Dendritic cell treated with granulocyte-macrophage colony-stimulating factor and Interleukin-4, amounts not matched to agents 40 ng/mL and 50 ng/mL, for 4 days (primary cell): ENCODE results near the gene CFAP299.
A peak's percentile ranks its signal among the peaks of the same experiment; 100 is the strongest.
"Not testable (repeated sequence)": the region's sequence is repeated elsewhere in the genome, so short reads cannot be mapped to it uniquely, and the experiment has no call there.

Experiments used
- H3K27ac Mint-ChIP-seq: one replicate; pipeline ENCODE4 v1.8.0; 2022; ENCODE audit warnings: mild to moderate bottlenecking, mixed read lengths
- H3K27me3 Mint-ChIP-seq: one replicate; pipeline ENCODE4 v1.8.0; 2022; ENCODE audit warnings: mild to moderate bottlenecking, mixed read lengths
- H3K36me3 Mint-ChIP-seq: one replicate; pipeline ENCODE4 v1.8.0; 2022; ENCODE audit warnings: low read depth, mixed read lengths
- H3K4me1 Mint-ChIP-seq: one replicate; pipeline ENCODE4 v1.8.0; 2022; ENCODE audit warnings: low read depth, mixed read lengths
- H3K4me3 Mint-ChIP-seq: one replicate; pipeline ENCODE4 v1.8.0; 2022; ENCODE audit warnings: mild to moderate bottlenecking, moderate library complexity, mixed read lengths
- H3K9me3 Mint-ChIP-seq: one replicate; pipeline ENCODE4 v1.8.0; 2022; ENCODE audit warnings: mixed read lengths
- intact Hi-C: fragments of 100-400 bp; cut with micrococcal nuclease; formaldehyde crosslinking; loops from one replicate; pipeline ENCODE4 v1.15.0; 2022

The CFAP299 gene

GRCh38 chr4:80335554-80336358, at the start of gene CFAP299:
Gene CFAP299 (plus strand): TSS chr4:80335730.
- intact Hi-C loops: loop anchor here (5.0 to 10.0 kb wide), 2 partner anchors 111 to 1383 kb away; no protein-coding TSS in a partner anchor
- Mint-ChIP-seq H3K27ac (no peak within 1 kb of the TSS), H3K4me3 (peak within 1 kb of the TSS; percentile 87), H3K4me1 (peaks cover 13% of the 10 kb centered on the region), H3K36me3 (no peaks in the 10 kb centered on the region), H3K9me3 (no peaks in the 10 kb centered on the region), H3K27me3 (peaks cover 15% of the 10 kb centered on the region)

GRCh38 chr4:80286451-80286850, 49.1 kb upstream of the CFAP299 start:
- intact Hi-C loops: no loop called here

GRCh38 chr4:80290665-80291064, 44.9 kb upstream of the CFAP299 start:
- H3K36me3 Mint-ChIP-seq, H3K27me3 Mint-ChIP-seq, H3K4me1 Mint-ChIP-seq, H3K27ac Mint-ChIP-seq, intact Hi-C loops, H3K4me3 Mint-ChIP-seq, H3K9me3 Mint-ChIP-seq: not testable (repeated sequence)

More at GRCh38 chr4:80286451-80286850, 49.1 kb upstream of the CFAP299 start:
- no peaks in the 10 kb centered on the region for H3K9me3 Mint-ChIP-seq
- no peaks in the 10 kb centered on the region for H3K36me3 Mint-ChIP-seq
- H3K27me3 Mint-ChIP-seq: no peaks in the 10 kb centered on the region
- H3K4me3 Mint-ChIP-seq: no peak overlapping the region
- no peaks in the 10 kb centered on the region for H3K4me1 Mint-ChIP-seq
- H3K27ac Mint-ChIP-seq: no peak overlapping the region

GRCh38 chr4:80294206-80294605, 41.3 kb upstream of the CFAP299 start:
- Mint-ChIP-seq H3K27me3 (peaks cover 1% of the 10 kb centered on the region), H3K4me1 (no peaks in the 10 kb centered on the region), H3K4me3 (no peak overlapping the region), H3K9me3 (no peaks in the 10 kb centered on the region), H3K36me3 (no peaks in the 10 kb centered on the region), H3K27ac (no peak overlapping the region)
- intact Hi-C loops: no loop called here

GRCh38 chr4:80295336-80295735, 40.2 kb upstream of the CFAP299 start:
- Mint-ChIP-seq H3K9me3 (no peaks in the 10 kb centered on the region), H3K27me3 (peaks cover 1% of the 10 kb centered on the region), H3K4me1 (no peaks in the 10 kb centered on the region), H3K4me3 (no peak overlapping the region), H3K36me3 (no peaks in the 10 kb centered on the region), H3K27ac (no peak overlapping the region)
- intact Hi-C loops: no loop called here

- H3K36me3 Mint-ChIP-seq: no peaks in the 10 kb centered on the region
- intact Hi-C loops: no loop called here
- H3K27ac Mint-ChIP-seq: no peak overlapping the region
- peaks cover 1% of the 10 kb centered on the region for H3K27me3 Mint-ChIP-seq
- no peaks in the 10 kb centered on the region for H3K4me1 Mint-ChIP-seq
- H3K4me3 Mint-ChIP-seq: no peak overlapping the region
- H3K9me3 Mint-ChIP-seq: no peaks in the 10 kb centered on the region
Observed at GRCh38 chr4:80295826-80296225, 39.7 kb upstream of the CFAP299 start.

GRCh38 chr4:80301884-80302283, 33.6 kb upstream of the CFAP299 start:
- intact Hi-C loops: no loop called here
- Mint-ChIP-seq H3K27ac (no peak overlapping the region), H3K4me1 (no peaks in the 10 kb centered on the region), H3K4me3 (no peak overlapping the region), H3K27me3 (peaks cover 3% of the 10 kb centered on the region), H3K9me3 (no peaks in the 10 kb centered on the region), H3K36me3 (no peaks in the 10 kb centered on the region)

- Mint-ChIP-seq H3K27ac (no peak overlapping the region), H3K9me3 (no peaks in the 10 kb centered on the region), H3K36me3 (no peaks in the 10 kb centered on the region), H3K4me3 (no peak overlapping the region), H3K27me3 (peaks cover 4% of the 10 kb centered on the region), H3K4me1 (no peaks in the 10 kb centered on the region)
- intact Hi-C loops: no loop called here
Observed at GRCh38 chr4:80302616-80303223, 32.8 kb upstream of the CFAP299 start.

- no peaks in the 10 kb centered on the region for H3K36me3 Mint-ChIP-seq
- peaks cover 14% of the 10 kb centered on the region for H3K27me3 Mint-ChIP-seq
- H3K4me3 Mint-ChIP-seq: no peak overlapping the region
- H3K27ac Mint-ChIP-seq: no peak overlapping the region
- H3K9me3 Mint-ChIP-seq: no peaks in the 10 kb centered on the region
- intact Hi-C loops: no loop called here
- H3K4me1 Mint-ChIP-seq: no peaks in the 10 kb centered on the region
Observed at GRCh38 chr4:80305466-80305865, 30.1 kb upstream of the CFAP299 start.

- intact Hi-C loops: no loop called here
- Mint-ChIP-seq H3K9me3 (no peaks in the 10 kb centered on the region), H3K36me3 (no peaks in the 10 kb centered on the region), H3K27ac (no peak overlapping the region), H3K4me3 (no peak overlapping the region), H3K4me1 (no peaks in the 10 kb centered on the region), H3K27me3 (peaks cover 12% of the 10 kb centered on the region)
Observed at GRCh38 chr4:80306260-80306659, 29.3 kb upstream of the CFAP299 start.

- peaks cover 5% of the 10 kb centered on the region for H3K4me1 Mint-ChIP-seq
- no peaks in the 10 kb centered on the region for H3K9me3 Mint-ChIP-seq
- H3K27me3 Mint-ChIP-seq: peaks cover 13% of the 10 kb centered on the region
- intact Hi-C loops: no loop called here
- no peaks in the 10 kb centered on the region for H3K36me3 Mint-ChIP-seq
- H3K27ac Mint-ChIP-seq: no peak overlapping the region
- H3K4me3 Mint-ChIP-seq: no peak overlapping the region
Observed at GRCh38 chr4:80307183-80307735, 28.3 kb upstream of the CFAP299 start.

GRCh38 chr4:80307774-80308465, 27.6 kb upstream of the CFAP299 start:
- H3K9me3 Mint-ChIP-seq: no peaks in the 10 kb centered on the region
- no peaks in the 10 kb centered on the region for H3K36me3 Mint-ChIP-seq
- peaks cover 13% of the 10 kb centered on the region for H3K27me3 Mint-ChIP-seq
- intact Hi-C loops: no loop called here
- H3K4me1 Mint-ChIP-seq: peaks cover 5% of the 10 kb centered on the region
- no peak overlapping the region for H3K4me3 Mint-ChIP-seq
- H3K27ac Mint-ChIP-seq: no peak overlapping the region

- Mint-ChIP-seq H3K36me3 (no peaks in the 10 kb centered on the region), H3K4me3 (no peak overlapping the region), H3K4me1 (peaks cover 5% of the 10 kb centered on the region), H3K27me3 (peaks cover 13% of the 10 kb centered on the region), H3K27ac (no peak overlapping the region), H3K9me3 (no peaks in the 10 kb centered on the region)
- intact Hi-C loops: no loop called here
Observed at GRCh38 chr4:80308466-80308822, 27.1 kb upstream of the CFAP299 start.
